Ovary (tissue), 9 donors: ENCODE measurements around the gene SPTA1. TPM values are rescaled to one million over a fixed set of nuclear protein-coding genes. Genes with fewer than 3 reads are reported as not detected.

ENCODE experiments used
- DNase-seq, 5 donors: peaks; one replicate each; pipeline ENCODE4 v3.0.0-alpha.2; 2019 to 2020
- H3K27ac ChIP-seq, 2 donors: fragments of 200-600 bp; one replicate each; pipeline versions ENCODE4 v1.5.1 to v1.8.0; 2019 to 2022
- H3K27me3 ChIP-seq: fragments of 200-600 bp; one replicate; pipeline ENCODE4 v1.8.0; 2022
- H3K36me3 ChIP-seq: fragments of 200-600 bp; sonication (generic); one replicate; pipeline ENCODE4 v1.5.1; 2019
- H3K4me1 ChIP-seq: one replicate; pipeline ENCODE4 v1.8.1; 2013; ENCODE audit warnings: mild to moderate bottlenecking, moderate library complexity; ENCODE audit not compliant: insufficient read depth
- H3K4me3 ChIP-seq: fragments of 200-600 bp; sonication (generic); one replicate; pipeline ENCODE4 v1.5.1; 2017
- H3K9me3 ChIP-seq, 2 donors: fragments of 200-600 bp in 1 of 2; sonication (generic) in 1 of 2; one replicate each; pipeline versions ENCODE4 v1.5.1 to v1.8.1; 2013 to 2019; ENCODE audit warnings: mild to moderate bottlenecking in 1 of 2, moderate library complexity in 1 of 2
- EP300 ChIP-seq: sonication (generic); formaldehyde crosslinking; IDR thresholded peaks from one replicate; pipeline ENCODE4 v1.6.1; 2017; ENCODE audit warnings: antibody characterized with exemption
- POLR2A ChIP-seq: fragments of 450-650 bp; IDR thresholded peaks from one replicate; pipeline ENCODE4 v1.6.1; 2017; ENCODE audit warnings: antibody characterized with exemption, mild to moderate bottlenecking, moderate library complexity
- WGBS, 3 donors: extraction: QIAGEN DNeasy Blood & Tissue Kit in 1 of 3; methylation state at CpG; one replicate each; pipeline versions ENCODE4 v1.1.5 to v1.1.7; 2013 to 2017; 5-methylcytosine and 5-hydroxymethylcytosine counted together
- intact Hi-C, 4 donors: fragments of 100-400 bp; cut with DNase I; formaldehyde crosslinking; loops; one replicate each; pipeline versions ENCODE4 v1.11.0 to v1.15.1; 2022 to 2023
- polyA plus RNA-seq, 2 donors: library from polyadenylated mRNA; stranded (reverse); fragments of 200-250 nt in 1 of 2; fragments of 350-450 nt in 1 of 2; fragmentation: Illumina TruSeq in 1 of 2; extraction: RNeasy Lipid Tissue Mini Kit (QIAGEN cat#74804) in 1 of 2; gene quantifications; one replicate each; pipeline ENCODE4 v1.2.3, GENCODE V29; 2013 to 2014
- total RNA-seq, 7 donors: library from RNA; depleted of rRNA in 2 of 7; stranded (reverse); fragments of >200 nt in 2 of 7; fragmentation: NEBNext Ultra II Directional in 3 of 7; extraction: Animal tissue kit (Norgen Biotek cat#: 25700) in 3 of 7; gene quantifications; one replicate each; pipeline versions ENCODE4 v1.1.0 to v1.2.4, GENCODE V29; 2016 to 2023
- TF ChIP-seq, protein P1 (sequence below), 3 donors: fragments of 450-650 bp in 2 of 3; fragments of 200-600 bp in 1 of 3; IDR thresholded peaks; one replicate each; pipeline versions ENCODE4 v1.5.1 to v1.8.0; 2016 to 2022; ENCODE audit warnings: antibody characterized with exemption in 3 of 3, mild to moderate bottlenecking in 1 of 3
- donor health status: DM: no; HTN: no; CAD: no; lungs with moderate emphysema.
- donor health status: DM: no; HTN: no; CAD: no.
- donor health status: Bipolar disorder and iron deficiency.
- donor health status: DM: yes; HTN: yes; CAD: no.
- donor health status: DM: no; HTN: no; CAD: no.
- donor health status: DM: yes; HTN: yes; CAD: no.

SPTA1 gene
- total and polyA plus RNA-seq, 9 donors: 0.07 to 1.8 (median 0.17) TPM; not detected in 2

DNA sequence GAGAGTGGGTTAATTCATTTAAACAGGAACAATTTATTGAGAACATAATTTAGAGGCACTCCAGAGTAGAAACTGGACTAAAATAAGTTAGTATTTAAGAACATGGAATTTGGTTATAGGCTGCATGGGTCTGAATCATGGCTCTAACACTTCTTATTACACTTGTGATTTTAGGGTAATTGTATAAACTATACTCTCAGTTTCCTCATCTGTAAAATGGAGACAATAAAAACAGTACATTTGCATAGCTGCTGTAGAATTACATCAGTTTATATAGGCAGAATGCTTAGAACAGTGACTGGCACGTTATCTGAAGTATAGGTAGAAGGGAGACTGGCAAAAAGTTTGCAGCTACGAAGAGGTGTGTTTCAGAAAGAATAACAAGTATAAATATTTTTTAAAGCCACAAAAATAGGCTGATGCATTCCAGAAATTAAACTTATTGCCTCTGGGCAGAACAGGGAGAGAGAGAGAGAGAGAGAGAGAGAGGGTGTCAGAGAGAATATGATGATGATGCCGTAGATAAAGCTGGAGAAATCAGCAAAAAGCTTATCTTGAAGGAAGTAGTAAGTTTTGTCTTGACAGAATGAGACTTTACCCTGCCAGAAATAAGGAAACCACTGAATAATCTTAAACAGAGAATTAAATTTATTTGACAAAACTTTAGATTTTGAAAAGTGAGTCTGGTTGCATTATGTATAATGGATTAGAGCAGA, 42.2 kb upstream of the SPTA1 start:
- H3K27ac ChIP-seq: no peak overlapping the region
- H3K4me1 ChIP-seq: no peaks in the 10 kb centered on the region
- no peaks in the 10 kb centered on the region for H3K27me3 ChIP-seq
- no peaks in the 10 kb centered on the region for H3K36me3 ChIP-seq
- 57 to 76% (median 66%) methylated on average over 3 of the region's 3 CpGs for WGBS, 3 donors
- no peak overlapping the region for H3K4me3 ChIP-seq
- DNase-seq: no peak
- TF ChIP-seq EP300: no peak
- TF ChIP-seq, protein P1, sequence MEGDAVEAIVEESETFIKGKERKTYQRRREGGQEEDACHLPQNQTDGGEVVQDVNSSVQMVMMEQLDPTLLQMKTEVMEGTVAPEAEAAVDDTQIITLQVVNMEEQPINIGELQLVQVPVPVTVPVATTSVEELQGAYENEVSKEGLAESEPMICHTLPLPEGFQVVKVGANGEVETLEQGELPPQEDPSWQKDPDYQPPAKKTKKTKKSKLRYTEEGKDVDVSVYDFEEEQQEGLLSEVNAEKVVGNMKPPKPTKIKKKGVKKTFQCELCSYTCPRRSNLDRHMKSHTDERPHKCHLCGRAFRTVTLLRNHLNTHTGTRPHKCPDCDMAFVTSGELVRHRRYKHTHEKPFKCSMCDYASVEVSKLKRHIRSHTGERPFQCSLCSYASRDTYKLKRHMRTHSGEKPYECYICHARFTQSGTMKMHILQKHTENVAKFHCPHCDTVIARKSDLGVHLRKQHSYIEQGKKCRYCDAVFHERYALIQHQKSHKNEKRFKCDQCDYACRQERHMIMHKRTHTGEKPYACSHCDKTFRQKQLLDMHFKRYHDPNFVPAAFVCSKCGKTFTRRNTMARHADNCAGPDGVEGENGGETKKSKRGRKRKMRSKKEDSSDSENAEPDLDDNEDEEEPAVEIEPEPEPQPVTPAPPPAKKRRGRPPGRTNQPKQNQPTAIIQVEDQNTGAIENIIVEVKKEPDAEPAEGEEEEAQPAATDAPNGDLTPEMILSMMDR (IDR thresholded peaks at IDR 0.05): no peak
- no peak for TF ChIP-seq POLR2A
- H3K9me3 ChIP-seq: no peaks in the 10 kb centered on the region
- intact Hi-C loops: no loop called here

DNA sequence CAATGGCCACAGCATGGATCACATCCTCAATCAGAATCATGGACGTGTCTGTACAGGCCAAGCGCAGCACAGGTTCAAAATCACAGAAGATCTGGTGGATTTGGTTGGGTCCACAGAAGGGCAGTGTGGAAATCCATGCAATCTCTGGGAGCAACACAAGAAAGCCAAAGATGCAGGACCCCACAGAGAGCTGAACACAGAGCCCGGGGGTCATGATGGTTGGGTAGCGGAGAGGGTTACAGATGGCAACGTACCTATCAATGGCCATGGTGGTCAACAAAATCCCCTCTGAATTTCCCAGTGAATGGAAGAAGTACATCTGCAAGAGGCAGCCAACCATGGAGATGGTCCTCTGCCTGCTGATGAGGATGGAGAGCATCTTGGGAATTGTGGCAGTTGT, 37.9 kb upstream of the SPTA1 start:
- no peak for DNase-seq
- 95 to 98% (median 95%) methylated on average over 5 of the region's 5 CpGs for WGBS, 3 donors
- Histone ChIP-seq H3K36me3 (no peaks in the 10 kb centered on the region), H3K27me3 (no peaks in the 10 kb centered on the region), H3K9me3 (no peaks in the 10 kb centered on the region), H3K4me1 (no peaks in the 10 kb centered on the region), H3K4me3 (no peak overlapping the region), H3K27ac (no peak overlapping the region)
- TF ChIP-seq, protein P1 (IDR thresholded peaks at IDR 0.05): no peak
- TF ChIP-seq EP300 (no peak), POLR2A (no peak)
- intact Hi-C loops: no loop called here

DNA sequence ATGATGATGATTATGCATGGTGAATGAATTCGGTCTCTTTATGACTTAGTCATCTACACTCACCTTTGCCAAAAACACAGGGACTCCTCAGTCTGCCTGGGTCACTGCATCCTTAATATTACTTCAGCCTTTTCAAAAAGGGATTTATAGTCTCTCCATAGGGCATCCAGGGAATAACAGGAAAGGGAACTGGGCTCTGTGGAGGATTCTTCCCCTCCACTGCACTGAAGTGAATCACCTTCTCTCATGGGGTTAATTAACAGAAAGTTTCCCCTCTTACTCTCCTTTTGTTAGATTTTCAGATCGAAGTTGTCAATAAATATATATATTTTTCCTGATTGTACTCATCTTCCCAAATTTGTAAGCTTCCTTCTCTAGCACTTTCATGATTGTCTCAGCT, 34.1 kb upstream of the SPTA1 start, which contains the start of gene OR6K3:
OR6K3 (minus strand) TSS at position 101 of the 400 bp plus-strand sequence. CDS start 2,605 bp downstream, outside the sequence.
- intact Hi-C loops: no loop called here
- TF ChIP-seq, protein P1 (IDR thresholded peaks at IDR 0.05): no peak
- TF ChIP-seq POLR2A (no peak), EP300 (no peak)

DNA sequence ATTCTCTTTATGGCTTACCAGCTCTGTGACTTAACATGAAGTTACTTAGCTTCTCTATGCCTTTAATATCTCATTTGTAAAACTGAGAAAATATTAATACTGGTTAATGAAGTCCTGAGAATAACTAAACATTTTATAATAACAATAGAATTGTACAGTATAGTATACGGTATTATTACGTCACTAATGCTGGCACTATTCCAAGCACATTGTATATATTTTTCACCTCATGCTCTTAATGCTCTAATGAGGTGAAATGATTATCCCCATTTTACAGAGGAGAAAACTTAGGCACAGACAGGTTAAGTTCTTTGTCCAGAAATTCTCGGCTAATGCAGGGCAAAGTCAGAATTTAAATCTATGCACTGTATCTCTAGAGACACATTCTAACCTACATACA, 33.1 kb upstream of the SPTA1 start:
- no peak overlapping the region for H3K4me3 ChIP-seq
- no peak for DNase-seq
- H3K9me3 ChIP-seq: no peaks in the 10 kb centered on the region
- no peaks in the 10 kb centered on the region for H3K4me1 ChIP-seq
- intact Hi-C loops: no loop called here
- 70 to 76% (median 70%) methylated on average over 3 of the region's 3 CpGs for WGBS, 3 donors
- H3K27me3 ChIP-seq: no peaks in the 10 kb centered on the region
- H3K36me3 ChIP-seq: no peaks in the 10 kb centered on the region
- no peak overlapping the region for H3K27ac ChIP-seq
- TF ChIP-seq EP300 (no peak), POLR2A (no peak)
- TF ChIP-seq, protein P1 (IDR thresholded peaks at IDR 0.05): no peak

More for the DNA sequence above, 34.1 kb upstream of the SPTA1 start, which contains the start of gene OR6K3:
- no peak for DNase-seq
- no peaks in the 10 kb centered on the region for H3K36me3 ChIP-seq
- WGBS, 3 donors: 78 to 81% (median 80%) methylated on average over 2 of the region's 2 CpGs
- H3K9me3 ChIP-seq: no peaks in the 10 kb centered on the region
- H3K4me3 ChIP-seq: no peak within 1 kb of the TSS
- H3K27me3 ChIP-seq: no peaks in the 10 kb centered on the region
- no peak within 1 kb of the TSS for H3K27ac ChIP-seq
- no peaks in the 10 kb centered on the region for H3K4me1 ChIP-seq
